IMR-90 (cell line): Measurements from ENCODE around the gene ZNF175. TPM values are rescaled to one million over a fixed set of nuclear protein-coding genes. Genes with fewer than 3 reads are reported as not detected.

Experiments used
- ATAC-seq: fragments of 200-7000 bp; cut with Tn5 transposase; 2 replicates; pipeline ENCODE4 v1.9.1; 2020; ENCODE audit warnings: low read depth, mild to moderate bottlenecking, moderate library complexity
- BruUV-seq: library from RNA; stranded (reverse); fragments of 400-500 nt; replicated peaks from 2 replicates; lab custom pipeline; 2021; lab: Mats Ljungman, UMichigan
- CTCF ChIA-PET: fragments of 300-600 bp; formaldehyde crosslinking; extraction: SDS; loops from one replicate; lab custom pipeline; 2021; ENCODE audit warnings: antibody characterized with exemption; lab: Yijun Ruan, JAX
- POLR2A ChIA-PET: fragments of 300-600 bp; sonication (Branson Sonifier 250); formaldehyde crosslinking; loops from one replicate; lab custom pipeline; 2022; ENCODE audit warnings: antibody characterized with exemption; ENCODE audit not compliant: unreplicated experiment; lab: Charles Lee
- DNase-seq: peaks from one replicate; pipeline ENCODE4 v3.0.0; 2013
- H2AFZ ChIP-seq: replicated peaks from 2 replicates; pipeline ENCODE3; 2013; ENCODE audit warnings: low read length, mild to moderate bottlenecking; ENCODE audit not compliant: poor library complexity
- H2AK5ac ChIP-seq: 2 replicates; pipeline ENCODE4 v1.6.1; 2013; ENCODE audit warnings: low read depth, low read length, inconsistent platforms
- H2AK9ac ChIP-seq: replicated peaks from 2 replicates; pipeline ENCODE3; 2013; ENCODE audit warnings: mild to moderate bottlenecking, low read depth, low read length, moderate library complexity; ENCODE audit not compliant: poor library complexity
- H2BK120ac ChIP-seq: 2 replicates; pipeline ENCODE4 v1.6.1; 2013; ENCODE audit warnings: low read depth, low read length, inconsistent platforms
- H2BK15ac ChIP-seq: 3 replicates; pipeline ENCODE4 v1.6.1; 2013; ENCODE audit warnings: low read depth, low read length, inconsistent platforms
- H2BK20ac ChIP-seq: 2 replicates; pipeline ENCODE4 v1.6.1; 2013; ENCODE audit warnings: low read depth, mild to moderate bottlenecking, inconsistent platforms, low read length, moderate library complexity
- H2BK5ac ChIP-seq: 2 replicates; pipeline ENCODE4 v1.6.1; 2013; ENCODE audit warnings: mild to moderate bottlenecking, low read depth, low read length, inconsistent platforms; ENCODE audit not compliant: poor library complexity, severe bottlenecking
- H3K14ac ChIP-seq: replicated peaks from 2 replicates; pipeline ENCODE4 v1.6.1; 2013; ENCODE audit warnings: low read depth, low read length, inconsistent platforms
- H3K18ac ChIP-seq: 2 replicates; pipeline ENCODE4 v1.6.1; 2013; ENCODE audit warnings: low read depth, low read length, control low read depth
- H3K23ac ChIP-seq: 2 replicates; pipeline ENCODE4 v1.6.1; 2013; ENCODE audit warnings: low read depth, low read length, inconsistent platforms
- H3K27ac ChIP-seq: 2 replicates; pipeline ENCODE4 v1.5.1; 2013; ENCODE audit warnings: mild to moderate bottlenecking, control low read depth, low read length; ENCODE audit not compliant: insufficient read depth
- H3K27me3 ChIP-seq: 2 replicates; pipeline ENCODE4 v1.6.1; 2013; ENCODE audit warnings: low read length; ENCODE audit not compliant: control insufficient read depth, insufficient read depth
- H3K36me3 ChIP-seq: 2 replicates; pipeline ENCODE4 v1.6.1; 2013; ENCODE audit warnings: low read length, mixed read lengths; ENCODE audit not compliant: control insufficient read depth, insufficient read depth
- H3K4ac ChIP-seq: 2 replicates; pipeline ENCODE4 v1.6.1; 2013; ENCODE audit warnings: low read depth, low read length, inconsistent platforms
- H3K4me1 ChIP-seq: 2 replicates; pipeline ENCODE4 v1.6.1; 2013; ENCODE audit warnings: low read length, mixed read lengths; ENCODE audit not compliant: control insufficient read depth, insufficient read depth
- H3K4me2 ChIP-seq: 2 replicates; pipeline ENCODE4 v1.6.1; 2013; ENCODE audit warnings: low read depth, mild to moderate bottlenecking, control low read depth, low read length, moderate library complexity
- H3K4me3 ChIP-seq: 2 replicates; pipeline ENCODE4 v1.5.1; 2013; ENCODE audit warnings: low read depth, mild to moderate bottlenecking, control low read depth, low read length, moderate library complexity; ENCODE audit not compliant: insufficient read depth
- H3K56ac ChIP-seq: 2 replicates; pipeline ENCODE4 v1.6.1; 2013; ENCODE audit warnings: low read length, inconsistent platforms; ENCODE audit not compliant: insufficient read depth; ENCODE audit errors: extremely low read depth
- H3K79me1 ChIP-seq, 2 experiments: 2 replicates each; pipeline ENCODE4 v1.6.1; 2013; ENCODE audit warnings: low read length in 2 of 2, inconsistent platforms in 1 of 2, low read depth in 1 of 2
- H3K9ac ChIP-seq: 2 replicates; pipeline ENCODE4 v1.6.1; 2013; ENCODE audit warnings: low read depth, low read length, control low read depth
- H3K9me1 ChIP-seq: 2 replicates; pipeline ENCODE4 v1.6.1; 2013; ENCODE audit warnings: low read length, inconsistent platforms; ENCODE audit not compliant: insufficient read depth
- H3K9me3 ChIP-seq: 2 replicates; pipeline ENCODE4 v1.6.1; 2013; ENCODE audit warnings: low read length; ENCODE audit not compliant: control insufficient read depth, insufficient read depth
- H4K20me1 ChIP-seq: 2 replicates; pipeline ENCODE4 v1.6.1; 2013; ENCODE audit warnings: low read length, inconsistent platforms; ENCODE audit not compliant: insufficient read depth
- H4K5ac ChIP-seq: 2 replicates; pipeline ENCODE4 v1.6.1; 2013; ENCODE audit warnings: mild to moderate bottlenecking, low read depth, low read length, control low read depth
- H4K8ac ChIP-seq, 2 experiments: 2 replicates each; pipeline ENCODE4 v1.6.1; 2013; ENCODE audit warnings: low read depth in 2 of 2, low read length in 2 of 2, control low read depth in 1 of 2, inconsistent platforms in 1 of 2
- H4K91ac ChIP-seq: 2 replicates; pipeline ENCODE4 v1.6.1; 2013; ENCODE audit warnings: low read depth, low read length, inconsistent platforms; ENCODE audit not compliant: insufficient read depth
- CEBPB ChIP-seq: IDR thresholded peaks from 2 replicates; pipeline ENCODE4 v1.6.1; 2012; ENCODE audit warnings: low read depth, low read length, improper control_type of control experiment
- CHD1 ChIP-seq: IDR thresholded peaks from 2 replicates; pipeline ENCODE4 v1.6.1; 2012; ENCODE audit warnings: low read depth, low read length, improper control_type of control experiment
- MAFK ChIP-seq: IDR thresholded peaks from 2 replicates; pipeline ENCODE4 v1.6.1; 2012; ENCODE audit warnings: low read depth, low read length, improper control_type of control experiment
- MAZ ChIP-seq: IDR thresholded peaks from 2 replicates; pipeline ENCODE4 v1.6.1; 2012; ENCODE audit warnings: low read depth, mild to moderate bottlenecking, low read length, improper control_type of control experiment, moderate library complexity, borderline replicate concordance
- MXI1 ChIP-seq: IDR thresholded peaks from 2 replicates; pipeline ENCODE4 v1.6.1; 2012; ENCODE audit warnings: low read depth, mild to moderate bottlenecking, low read length, moderate library complexity, borderline replicate concordance
- NFE2L2 ChIP-seq: fragments of 150-350 bp; IDR thresholded peaks from 2 replicates; pipeline ENCODE4 v1.6.1; 2016; ENCODE audit warnings: low read depth, mild to moderate bottlenecking, low read length
- POLR2A ChIP-seq: IDR thresholded peaks from 2 replicates; pipeline ENCODE4 v1.6.1; 2012; ENCODE audit warnings: mild to moderate bottlenecking, low read depth, low read length
- RAD21 ChIP-seq: IDR thresholded peaks from 2 replicates; pipeline ENCODE4 v1.6.1; 2012; ENCODE audit warnings: low read length, improper control_type of control experiment
- RFX5 ChIP-seq: IDR thresholded peaks from 2 replicates; pipeline ENCODE4 v1.8.0; 2012; ENCODE audit warnings: low read depth, mild to moderate bottlenecking, low read length, moderate library complexity
- SMC3 ChIP-seq: fragments of 150-350 bp; IDR thresholded peaks from 2 replicates; pipeline ENCODE4 v1.6.1; 2016; ENCODE audit warnings: low read depth, mild to moderate bottlenecking, antibody characterized with exemption, low read length, moderate library complexity
- dilution Hi-C: fragments of 300-500 bp; cut with HindIII; formaldehyde crosslinking; loops from one replicate; pipeline ENCODE4 v1.14.3; 2018; ENCODE audit warnings: low sequenced_read_pairs; ENCODE audit not compliant: unreplicated experiment
- in situ Hi-C: fragments of 300-500 bp; cut with MboI; formaldehyde crosslinking; loops from 3 replicates; pipeline ENCODE4 v1.14.3; 2019; ENCODE audit warnings: low sequenced_read_pairs, inconsistent platforms, mixed read lengths
- intact Hi-C: fragments of 100-400 bp; cut with micrococcal nuclease; formaldehyde crosslinking; loops from 2 replicates; pipeline ENCODE4 v1.10.0; 2022
- polyA plus RNA-seq, 3 experiments: library from polyadenylated mRNA; depleted of rRNA; stranded (reverse); fragments of >200 nt; gene quantifications; 2 replicates each; pipeline ENCODE4 v1.2.3, GENCODE V29; 2012; ENCODE audit warnings: low replicate concordance in 1 of 3
- total RNA-seq: library from RNA; depleted of rRNA; stranded (reverse); fragments of >200 nt; gene quantifications from 2 replicates; pipeline ENCODE4 v1.2.3, GENCODE V29; 2012
- TF ChIP-seq, protein P1 (sequence below): conservative IDR thresholded peaks from 2 replicates; pipeline ENCODE4 v1.5.1; 2012; ENCODE audit warnings: mild to moderate bottlenecking, low read depth, low read length, improper control_type of control experiment
- TF ChIP-seq, protein P2 (sequence below): fragments of 150-350 bp; IDR thresholded peaks from 2 replicates; pipeline ENCODE4 v1.6.1; 2017; ENCODE audit warnings: mild to moderate bottlenecking, antibody characterized with exemption, low read length, low read depth
- TF ChIP-seq, protein P3 (sequence below): fragments of 150-350 bp; IDR thresholded peaks from 2 replicates; pipeline ENCODE4 v1.6.1; 2016; ENCODE audit warnings: low read depth, mild to moderate bottlenecking, low read length, moderate library complexity, borderline replicate concordance

The ZNF175 gene
- total and polyA plus RNA-seq, 2 of the 4 experiments (the other 2 are of a cell fraction) = 3.6 to 8.4 TPM

DNA sequence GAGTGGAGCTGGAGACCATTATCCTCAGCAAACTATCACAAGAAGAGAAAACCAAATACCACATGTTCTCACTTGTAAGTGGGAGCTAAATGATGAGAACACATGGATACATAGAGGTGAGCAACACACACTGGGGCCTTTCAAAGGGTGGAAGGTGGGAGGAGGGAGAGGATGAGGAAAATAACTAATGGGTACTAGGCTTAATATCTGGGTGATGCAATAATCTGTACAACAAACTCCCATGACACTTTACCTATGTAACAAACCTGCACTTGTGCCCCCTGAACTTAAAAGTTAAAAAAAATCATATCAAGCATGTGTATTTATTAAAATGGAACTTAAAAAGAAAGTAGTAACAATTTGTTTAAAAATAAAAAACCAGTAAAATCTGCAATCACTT lies 70.6 kb downstream of the ZNF175 start:
- dilution Hi-C loops = no loop called here
- Histone ChIP-seq H4K8ac (no peak overlapping the region), H4K20me1 (no peaks in the 10 kb centered on the region), H3K56ac (no peak overlapping the region), H3K9ac (no peak overlapping the region), H2AFZ (no peak overlapping the region), H3K14ac (no peak overlapping the region), H3K9me1 (no peaks in the 10 kb centered on the region), H3K23ac (no peak overlapping the region), H3K4ac (no peak overlapping the region), H3K4me1 (no peaks in the 10 kb centered on the region), H3K4me2 (no peak overlapping the region), H3K18ac (no peak overlapping the region), H3K79me1 (no peaks in the 10 kb centered on the region), H2AK5ac (no peak overlapping the region), H3K4me3 (no peak overlapping the region), H2BK120ac (no peak overlapping the region), H3K27ac (no peak overlapping the region), H3K27me3 (no peaks in the 10 kb centered on the region), H2AK9ac (no peak overlapping the region), H2BK15ac (no peak overlapping the region), H2BK5ac (no peak overlapping the region), H3K9me3 (no peaks in the 10 kb centered on the region), H3K36me3 (no peaks in the 10 kb centered on the region), H2BK20ac (no peak overlapping the region), H4K5ac (no peak overlapping the region), H4K91ac (no peak overlapping the region)
- POLR2A ChIA-PET = no interaction called here
- CTCF ChIA-PET = no interaction called here
- in situ Hi-C loops = no loop called here
- BruUV-seq = no TSS peak
- ATAC-seq (no peak), DNase-seq (no peak)
- intact Hi-C loops = no loop called here
- no peak for TF ChIP-seq POLR2A
- no peak for TF ChIP-seq MAZ
- TF ChIP-seq, protein P1, sequence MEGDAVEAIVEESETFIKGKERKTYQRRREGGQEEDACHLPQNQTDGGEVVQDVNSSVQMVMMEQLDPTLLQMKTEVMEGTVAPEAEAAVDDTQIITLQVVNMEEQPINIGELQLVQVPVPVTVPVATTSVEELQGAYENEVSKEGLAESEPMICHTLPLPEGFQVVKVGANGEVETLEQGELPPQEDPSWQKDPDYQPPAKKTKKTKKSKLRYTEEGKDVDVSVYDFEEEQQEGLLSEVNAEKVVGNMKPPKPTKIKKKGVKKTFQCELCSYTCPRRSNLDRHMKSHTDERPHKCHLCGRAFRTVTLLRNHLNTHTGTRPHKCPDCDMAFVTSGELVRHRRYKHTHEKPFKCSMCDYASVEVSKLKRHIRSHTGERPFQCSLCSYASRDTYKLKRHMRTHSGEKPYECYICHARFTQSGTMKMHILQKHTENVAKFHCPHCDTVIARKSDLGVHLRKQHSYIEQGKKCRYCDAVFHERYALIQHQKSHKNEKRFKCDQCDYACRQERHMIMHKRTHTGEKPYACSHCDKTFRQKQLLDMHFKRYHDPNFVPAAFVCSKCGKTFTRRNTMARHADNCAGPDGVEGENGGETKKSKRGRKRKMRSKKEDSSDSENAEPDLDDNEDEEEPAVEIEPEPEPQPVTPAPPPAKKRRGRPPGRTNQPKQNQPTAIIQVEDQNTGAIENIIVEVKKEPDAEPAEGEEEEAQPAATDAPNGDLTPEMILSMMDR = no peak
- no peak for TF ChIP-seq SMC3
- no peak for TF ChIP-seq MAFK
- no peak for TF ChIP-seq CHD1
- TF ChIP-seq, protein P2, sequence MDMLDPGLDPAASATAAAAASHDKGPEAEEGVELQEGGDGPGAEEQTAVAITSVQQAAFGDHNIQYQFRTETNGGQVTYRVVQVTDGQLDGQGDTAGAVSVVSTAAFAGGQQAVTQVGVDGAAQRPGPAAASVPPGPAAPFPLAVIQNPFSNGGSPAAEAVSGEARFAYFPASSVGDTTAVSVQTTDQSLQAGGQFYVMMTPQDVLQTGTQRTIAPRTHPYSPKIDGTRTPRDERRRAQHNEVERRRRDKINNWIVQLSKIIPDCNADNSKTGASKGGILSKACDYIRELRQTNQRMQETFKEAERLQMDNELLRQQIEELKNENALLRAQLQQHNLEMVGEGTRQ = no peak
- TF ChIP-seq MXI1 = no peak
- TF ChIP-seq RAD21 = no peak
- TF ChIP-seq NFE2L2 = no peak
- no peak for TF ChIP-seq CEBPB
- TF ChIP-seq, protein P3, sequence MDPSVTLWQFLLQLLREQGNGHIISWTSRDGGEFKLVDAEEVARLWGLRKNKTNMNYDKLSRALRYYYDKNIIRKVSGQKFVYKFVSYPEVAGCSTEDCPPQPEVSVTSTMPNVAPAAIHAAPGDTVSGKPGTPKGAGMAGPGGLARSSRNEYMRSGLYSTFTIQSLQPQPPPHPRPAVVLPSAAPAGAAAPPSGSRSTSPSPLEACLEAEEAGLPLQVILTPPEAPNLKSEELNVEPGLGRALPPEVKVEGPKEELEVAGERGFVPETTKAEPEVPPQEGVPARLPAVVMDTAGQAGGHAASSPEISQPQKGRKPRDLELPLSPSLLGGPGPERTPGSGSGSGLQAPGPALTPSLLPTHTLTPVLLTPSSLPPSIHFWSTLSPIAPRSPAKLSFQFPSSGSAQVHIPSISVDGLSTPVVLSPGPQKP = no peak
- no peak for TF ChIP-seq RFX5
